DOHH2 (cell line): ENCODE results near the gene CCDC68.

ENCODE experiments used
- CTCF ChIP-seq: fragments of 200-600 bp; sonication (generic); IDR thresholded peaks from one replicate; pipeline ENCODE4 v1.5.1; 2014; ENCODE audit warnings: antibody characterized with exemption, mild to moderate bottlenecking, low read depth, low read length; ENCODE audit not compliant: poor library complexity, severe bottlenecking
- EZH2phosphoT487 ChIP-seq: fragments of 200-600 bp; sonication (generic); IDR thresholded peaks from 2 replicates; pipeline ENCODE4 v1.6.1; 2017; ENCODE audit warnings: borderline replicate concordance, mild to moderate bottlenecking, antibody characterized with exemption, low read length, moderate library complexity, mixed read lengths

- TF ChIP-seq CTCF (no peak), EZH2phosphoT487 (no peak)
These were observed 7.2 kb downstream of the CCDC68 start for GRCh38 chr18:54952026-54952425.
